Upper lobe of left lung (tissue), 6 donors: ENCODE measurements around the gene FLT1. TPM values are rescaled to one million over a fixed set of nuclear protein-coding genes. Genes with fewer than 3 reads are reported as not detected.
A peak's percentile ranks its signal among the peaks of the same experiment; 100 is the strongest.

Experiments
- ATAC-seq, 2 donors: fragments of 200-7000 bp; cut with Tn5 transposase; one replicate each; pipeline ENCODE4 v1.9.1; 2022; ENCODE audit warnings: mild to moderate bottlenecking in 2 of 2, moderate library complexity in 2 of 2; ENCODE audit not compliant: low FRiP score in 2 of 2
- DNase-seq, 2 donors: peaks; one replicate each; pipeline ENCODE4 v3.0.0-alpha.2; 2019 to 2020
- H3K27ac ChIP-seq, 4 donors: fragments of 200-600 bp; sonication (generic); one replicate each; pipeline ENCODE4 v1.5.1; 2016 to 2019
- H3K27me3 ChIP-seq, 4 donors: fragments of 200-600 bp; sonication (generic); one replicate each; pipeline ENCODE4 v1.5.1; 2017 to 2019
- H3K36me3 ChIP-seq, 4 donors: fragments of 200-600 bp; sonication (generic); one replicate each; pipeline ENCODE4 v1.5.1; 2016 to 2019
- H3K4me1 ChIP-seq, 4 donors: fragments of 200-600 bp; sonication (generic); one replicate each; pipeline ENCODE4 v1.5.1; 2018 to 2019
- H3K4me3 ChIP-seq, 4 donors: fragments of 200-600 bp; sonication (generic); one replicate each; pipeline ENCODE4 v1.5.1; 2017 to 2019; ENCODE audit warnings: mild to moderate bottlenecking in 2 of 4, moderate library complexity in 1 of 4
- H3K9me3 ChIP-seq, 4 donors: fragments of 200-600 bp; sonication (generic); one replicate each; pipeline ENCODE4 v1.5.1; 2018 to 2019
- EP300 ChIP-seq, 4 donors: sonication (generic); formaldehyde crosslinking; IDR thresholded peaks; one replicate each; pipeline ENCODE4 v1.5.1; 2017; ENCODE audit warnings: antibody characterized with exemption in 4 of 4, control low read depth in 2 of 4
- POLR2A ChIP-seq, 4 donors: fragments of 450-650 bp; IDR thresholded peaks; one replicate each; pipeline ENCODE4 v1.5.1; 2016 to 2017; ENCODE audit warnings: antibody characterized with exemption in 4 of 4, mild to moderate bottlenecking in 2 of 4
- POLR2AphosphoS5 ChIP-seq, 2 donors: sonication (generic); formaldehyde crosslinking; IDR thresholded peaks; one replicate each; pipeline ENCODE4 v1.5.1; 2017; ENCODE audit warnings: antibody characterized with exemption in 2 of 2
- WGBS, 2 donors: methylation state at CpG; one replicate each; pipeline ENCODE4 v1.1.5; 2017 to 2018; 5-methylcytosine and 5-hydroxymethylcytosine counted together
- total RNA-seq, 6 donors: library from RNA; depleted of rRNA in 4 of 6; stranded (reverse); fragments of >200 nt in 4 of 6; gene quantifications; one replicate each; pipeline versions ENCODE4 v1.1.0 to v1.2.1, GENCODE V29; 2016 to 2021
- TF ChIP-seq, protein P1 (sequence below), 6 experiments: fragments of 450-650 bp in 4 of 6; fragments of 200-600 bp in 2 of 6; sonication (generic) in 2 of 6; IDR thresholded peaks; one replicate each; pipeline ENCODE4 v1.5.1; 2016 to 2019; ENCODE audit warnings: antibody characterized with exemption in 6 of 6
- donor health status: DM: no; HTN: no; CAD: no; lungs with moderate emphysema.
- donor health status: DM: no; HTN: yes; CAD: no; lungs with severe emphysema.

Gene FLT1
- total RNA-seq, 6 donors from 2014 or later, result 20.9 to 47.9 (median 25.5) TPM

DNA sequence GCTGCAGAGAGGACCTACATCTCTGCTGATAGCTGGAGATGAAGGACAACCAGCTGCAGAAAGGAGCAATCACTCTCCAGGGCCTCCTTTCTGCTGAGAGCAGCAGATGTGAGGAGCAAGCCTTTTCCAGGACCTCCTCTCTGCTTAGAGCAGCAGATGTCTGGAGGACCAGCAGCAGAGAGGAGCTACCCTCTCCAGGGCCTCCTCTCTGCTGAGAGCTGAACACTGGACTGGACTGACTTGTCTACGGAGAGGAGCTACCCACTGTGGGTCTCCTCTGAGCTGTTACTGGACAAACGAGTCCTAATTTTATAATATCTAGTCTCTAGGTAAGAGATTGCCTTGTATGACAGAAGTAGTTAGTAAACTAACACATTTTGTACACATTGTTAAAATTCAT is 40.8 kb upstream of the FLT1 start:
- H3K36me3 ChIP-seq, result no peaks in the 10 kb centered on the region
- DNase-seq (no peak), ATAC-seq (no peak)
- TF ChIP-seq, protein P1, sequence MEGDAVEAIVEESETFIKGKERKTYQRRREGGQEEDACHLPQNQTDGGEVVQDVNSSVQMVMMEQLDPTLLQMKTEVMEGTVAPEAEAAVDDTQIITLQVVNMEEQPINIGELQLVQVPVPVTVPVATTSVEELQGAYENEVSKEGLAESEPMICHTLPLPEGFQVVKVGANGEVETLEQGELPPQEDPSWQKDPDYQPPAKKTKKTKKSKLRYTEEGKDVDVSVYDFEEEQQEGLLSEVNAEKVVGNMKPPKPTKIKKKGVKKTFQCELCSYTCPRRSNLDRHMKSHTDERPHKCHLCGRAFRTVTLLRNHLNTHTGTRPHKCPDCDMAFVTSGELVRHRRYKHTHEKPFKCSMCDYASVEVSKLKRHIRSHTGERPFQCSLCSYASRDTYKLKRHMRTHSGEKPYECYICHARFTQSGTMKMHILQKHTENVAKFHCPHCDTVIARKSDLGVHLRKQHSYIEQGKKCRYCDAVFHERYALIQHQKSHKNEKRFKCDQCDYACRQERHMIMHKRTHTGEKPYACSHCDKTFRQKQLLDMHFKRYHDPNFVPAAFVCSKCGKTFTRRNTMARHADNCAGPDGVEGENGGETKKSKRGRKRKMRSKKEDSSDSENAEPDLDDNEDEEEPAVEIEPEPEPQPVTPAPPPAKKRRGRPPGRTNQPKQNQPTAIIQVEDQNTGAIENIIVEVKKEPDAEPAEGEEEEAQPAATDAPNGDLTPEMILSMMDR (IDR thresholded peaks at IDR 0.05), result no peak
- TF ChIP-seq POLR2A (IDR thresholded peaks at IDR 0.05) (no peak), POLR2AphosphoS5 (IDR thresholded peaks at IDR 0.05) (no peak), EP300 (IDR thresholded peaks at IDR 0.05) (no peak)
- peaks cover 0 to 15% (median 4%) of the 10 kb centered on the region in 4 donors for H3K27me3 ChIP-seq
- H3K27ac ChIP-seq, result no peak overlapping the region
- H3K9me3 ChIP-seq, result no peaks in the 10 kb centered on the region
- H3K4me1 ChIP-seq, result peaks cover 14 to 24% (median 20%) of the 10 kb centered on the region in 4 donors
- no peak overlapping the region for H3K4me3 ChIP-seq
- WGBS, 2 donors, result 85 to 100% methylated on average over 2 of the region's 2 CpGs

DNA sequence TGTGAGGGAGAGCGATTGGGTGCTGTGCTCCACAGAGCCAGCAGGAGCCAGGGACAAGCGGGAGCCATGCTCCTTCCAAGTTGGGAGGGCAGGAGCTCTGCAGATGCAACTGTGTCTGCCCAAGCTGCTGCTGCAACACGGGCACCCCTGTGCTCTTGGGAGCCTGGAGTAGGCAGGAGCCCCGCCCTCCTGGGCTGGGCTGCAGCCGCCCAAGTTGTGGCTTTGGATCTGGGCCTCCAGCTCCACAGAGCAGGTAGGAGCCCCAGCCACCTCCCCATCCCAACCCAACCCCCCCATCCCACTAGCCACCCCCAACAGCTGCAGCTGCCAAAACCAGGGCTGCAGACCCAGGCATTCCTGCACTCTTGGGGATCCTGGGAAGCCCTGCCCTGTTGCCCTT is 39.9 kb upstream of the FLT1 start:
- ATAC-seq, result no peak
- Histone ChIP-seq H3K36me3 (no peaks in the 10 kb centered on the region), H3K4me3 (no peak overlapping the region), H3K27me3 (peaks cover 0 to 17% (median 4%) of the 10 kb centered on the region in 4 donors), H3K27ac (no peak overlapping the region), H3K9me3 (no peaks in the 10 kb centered on the region), H3K4me1 (peaks cover 17 to 28% (median 20%) of the 10 kb centered on the region in 4 donors)
- no peak for TF ChIP-seq POLR2AphosphoS5 (IDR thresholded peaks at IDR 0.05)
- no peak for TF ChIP-seq POLR2A (IDR thresholded peaks at IDR 0.05)
- TF ChIP-seq, protein P1 (IDR thresholded peaks at IDR 0.05), result no peak
- TF ChIP-seq EP300 (IDR thresholded peaks at IDR 0.05), result no peak
- WGBS, 2 donors, result 72 to 100% methylated on average over 3 of the region's 5 CpGs
- DNase-seq, result peak in 1 of 2 donors; percentile 56

DNA sequence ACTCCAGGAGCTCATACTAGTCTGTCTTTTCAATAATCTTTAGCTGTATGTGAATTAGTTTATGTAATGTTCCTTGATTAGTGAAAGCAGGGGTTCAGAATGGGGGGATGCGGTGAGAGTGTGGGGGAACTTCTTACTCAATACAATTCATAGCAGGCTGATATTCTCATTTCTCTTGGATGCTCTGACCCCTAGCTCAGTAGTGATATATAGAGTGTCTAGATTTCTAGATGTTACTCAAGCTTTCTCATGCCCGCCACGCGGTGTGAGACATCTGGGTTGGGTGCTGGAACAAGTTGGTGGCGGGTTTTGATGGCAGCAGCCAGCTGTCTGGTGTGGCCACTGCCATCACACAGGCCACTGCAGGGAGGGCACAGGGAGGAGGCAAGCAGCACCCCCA is 39.3 kb upstream of the FLT1 start:
- 67 to 78% methylated on average over 5 of the region's 5 CpGs for WGBS, 2 donors
- Histone ChIP-seq H3K4me1 (peaks cover 17 to 28% (median 20%) of the 10 kb centered on the region in 4 donors), H3K36me3 (no peaks in the 10 kb centered on the region), H3K27ac (no peak overlapping the region), H3K27me3 (peaks cover 0 to 17% (median 4%) of the 10 kb centered on the region in 4 donors), H3K9me3 (no peaks in the 10 kb centered on the region), H3K4me3 (no peak overlapping the region)
- no peak for TF ChIP-seq EP300 (IDR thresholded peaks at IDR 0.05)
- TF ChIP-seq, protein P1 (IDR thresholded peaks at IDR 0.05), result no peak
- TF ChIP-seq POLR2A (IDR thresholded peaks at IDR 0.05), result no peak
- TF ChIP-seq POLR2AphosphoS5 (IDR thresholded peaks at IDR 0.05), result no peak
- ATAC-seq (no peak), DNase-seq (no peak)

DNA sequence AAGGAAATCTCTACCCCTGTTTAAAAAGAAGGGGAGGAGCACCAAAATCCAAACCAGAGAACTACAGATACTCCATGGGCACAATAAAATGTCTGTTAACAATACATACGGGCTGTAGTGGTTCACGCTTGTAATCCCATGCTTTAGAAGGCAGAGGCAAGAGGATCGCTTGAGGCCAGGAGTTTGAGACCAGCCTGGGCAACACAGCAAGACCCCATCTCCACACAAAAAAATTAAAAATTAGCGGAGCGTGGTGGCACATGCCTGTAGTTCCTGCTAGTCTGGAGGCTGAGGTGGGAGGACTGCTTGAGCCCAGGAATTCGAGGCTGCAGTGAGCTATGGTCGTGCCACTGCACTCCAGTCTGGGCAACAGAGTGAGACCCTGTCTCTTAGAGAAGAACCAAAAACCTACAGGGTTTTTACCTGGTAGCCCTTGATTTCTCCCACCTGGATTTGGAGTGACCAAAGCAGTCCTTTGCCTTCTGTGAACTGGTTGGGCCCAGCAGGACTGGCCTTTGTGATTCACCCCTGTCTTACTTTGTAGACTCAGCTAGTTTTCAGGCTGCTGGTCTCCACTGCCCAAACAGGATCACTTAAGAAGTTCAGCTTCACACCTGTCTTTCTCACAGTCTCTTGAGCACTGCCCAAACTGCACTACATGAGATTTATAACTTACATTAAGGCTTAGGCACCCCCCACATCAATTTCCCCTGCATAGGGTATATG is 38.7 kb upstream of the FLT1 start:
- Histone ChIP-seq H3K4me1 (peaks cover 17 to 28% (median 20%) of the 10 kb centered on the region in 4 donors), H3K9me3 (no peaks in the 10 kb centered on the region), H3K27ac (peak overlapping the region in 3 of 4 donors; percentile 75 to 85 (median 78)), H3K36me3 (no peaks in the 10 kb centered on the region), H3K27me3 (peaks cover 0 to 17% (median 4%) of the 10 kb centered on the region in 4 donors), H3K4me3 (no peak overlapping the region)
- no peak for ATAC-seq
- no peak for DNase-seq
- no peak for TF ChIP-seq EP300 (IDR thresholded peaks at IDR 0.05)
- TF ChIP-seq, protein P1 (IDR thresholded peaks at IDR 0.05), result no peak
- no peak for TF ChIP-seq POLR2A (IDR thresholded peaks at IDR 0.05)
- WGBS, 2 donors, result 96 to 98% methylated on average over 7 of the region's 7 CpGs

DNA sequence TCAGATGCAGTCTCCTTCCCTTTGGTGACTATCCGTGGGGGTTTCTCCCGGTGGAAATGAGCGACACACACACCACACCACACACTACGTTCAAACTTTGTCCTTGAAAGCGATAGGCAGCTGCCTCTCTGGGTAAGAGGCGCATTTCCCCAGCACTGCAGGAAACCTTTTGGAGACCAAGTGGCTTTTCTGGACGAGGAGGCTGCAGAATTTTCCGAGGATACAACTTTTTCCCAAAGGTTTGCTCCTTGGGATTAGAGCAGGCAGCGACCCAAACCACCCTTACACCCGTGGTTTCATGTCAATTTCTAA is 38.2 kb upstream of the FLT1 start:
- Histone ChIP-seq H3K4me3 (peak overlapping the region in 3 of 4 donors; percentile 45 to 59 (median 54)), H3K9me3 (no peaks in the 10 kb centered on the region), H3K36me3 (no peaks in the 10 kb centered on the region), H3K27ac (peak overlapping the region in 3 of 4 donors; percentile 75 to 85 (median 78)), H3K4me1 (peaks cover 17 to 28% (median 20%) of the 10 kb centered on the region in 4 donors), H3K27me3 (peaks cover 0 to 17% (median 4%) of the 10 kb centered on the region in 4 donors)
- TF ChIP-seq EP300 (IDR thresholded peaks at IDR 0.05) (no peak), POLR2A (IDR thresholded peaks at IDR 0.05) (no peak), POLR2AphosphoS5 (IDR thresholded peaks at IDR 0.05) (no peak)
- TF ChIP-seq, protein P1 (IDR thresholded peaks at IDR 0.05), result no peak
- ATAC-seq (no peak), DNase-seq (no peak)
- WGBS, 2 donors, result 19 to 41% methylated on average over 10 of the region's 10 CpGs
